Measurements from ENCODE around the gene FKBP15. TPM values are rescaled to one million over a fixed set of nuclear protein-coding genes. Genes with fewer than 3 reads are reported as not detected.
"Not testable (repeated sequence)": the region's sequence is repeated elsewhere in the genome, so short reads cannot be mapped to it uniquely, and the experiment has no call there.

Gene FKBP15
- total RNA-seq, 2 experiments from 2014 or later: 37.4 to 40.7 TPM

GRCh38 chr9:113143432-113144227 is 77.4 kb downstream of the FKBP15 start:
- DNase-seq (no peak), ATAC-seq (ENCODE audit: low read depth) (no peak)
- POLR2A ChIA-PET: no interaction called here
- H3K36me3 Mint-ChIP-seq: no peaks in the 10 kb centered on the region
- H3K4me3 Mint-ChIP-seq: no peak overlapping the region
- H3K9me3 Mint-ChIP-seq: peaks cover 4% of the 10 kb centered on the region
- no peak overlapping the region for H3K27ac Mint-ChIP-seq
- H3K27me3 Mint-ChIP-seq: peaks cover 33% of the 10 kb centered on the region
- no peaks in the 10 kb centered on the region for H3K4me1 Mint-ChIP-seq

GRCh38 chr9:113140896-113141295 is 80.2 kb downstream of the FKBP15 start:
- DNase-seq; H3K4me1 Mint-ChIP-seq; H3K27ac Mint-ChIP-seq; ATAC-seq (ENCODE audit: low read depth); H3K4me3 Mint-ChIP-seq; H3K9me3 Mint-ChIP-seq; H3K36me3 Mint-ChIP-seq; POLR2A ChIA-PET: not testable (repeated sequence)
- peaks cover 32% of the 10 kb centered on the region for H3K27me3 Mint-ChIP-seq

GRCh38 chr9:113139953-113140352 is 81.1 kb downstream of the FKBP15 start:
- Mint-ChIP-seq H3K27ac (no peak overlapping the region), H3K27me3 (peaks cover 23% of the 10 kb centered on the region), H3K36me3 (no peaks in the 10 kb centered on the region), H3K9me3 (peaks cover 4% of the 10 kb centered on the region), H3K4me3 (no peak overlapping the region), H3K4me1 (no peaks in the 10 kb centered on the region)
- DNase-seq (no peak), ATAC-seq (ENCODE audit: low read depth) (no peak)
- POLR2A ChIA-PET: no interaction called here

GRCh38 chr9:113139225-113139829 is 81.8 kb downstream of the FKBP15 start:
- ATAC-seq (ENCODE audit: low read depth): no peak
- POLR2A ChIA-PET: no interaction called here
- no peaks in the 10 kb centered on the region for H3K36me3 Mint-ChIP-seq
- peaks cover 20% of the 10 kb centered on the region for H3K27me3 Mint-ChIP-seq
- H3K4me1 Mint-ChIP-seq: no peaks in the 10 kb centered on the region
- H3K27ac Mint-ChIP-seq: no peak overlapping the region
- H3K4me3 Mint-ChIP-seq: no peak overlapping the region
- DNase-seq: no peak
- peaks cover 4% of the 10 kb centered on the region for H3K9me3 Mint-ChIP-seq

- H3K9me3 Mint-ChIP-seq: peaks cover 4% of the 10 kb centered on the region
- POLR2A ChIA-PET: no interaction called here
- DNase-seq (no peak), ATAC-seq (ENCODE audit: low read depth) (no peak)
- no peaks in the 10 kb centered on the region for H3K36me3 Mint-ChIP-seq
- H3K4me3 Mint-ChIP-seq: no peak overlapping the region
- H3K4me1 Mint-ChIP-seq: no peaks in the 10 kb centered on the region
- H3K27ac Mint-ChIP-seq: no peak overlapping the region
- H3K27me3 Mint-ChIP-seq: peaks cover 20% of the 10 kb centered on the region
Observed at GRCh38 chr9:113138760-113139159, 82.3 kb downstream of the FKBP15 start.

- no peaks in the 10 kb centered on the region for H3K4me1 Mint-ChIP-seq
- POLR2A ChIA-PET: no interaction called here
Observed at GRCh38 chr9:113137196-113138168, 83.6 kb downstream of the FKBP15 start.

GRCh38 chr9:113131689-113132151 is 89.4 kb downstream of the FKBP15 start:
- no peak overlapping the region for H3K4me3 Mint-ChIP-seq
- no peaks in the 10 kb centered on the region for H3K36me3 Mint-ChIP-seq
- ATAC-seq (ENCODE audit: low read depth) (no peak), DNase-seq (no peak)
- no peak overlapping the region for H3K27ac Mint-ChIP-seq
- peaks cover 1% of the 10 kb centered on the region for H3K9me3 Mint-ChIP-seq
- POLR2A ChIA-PET: no interaction called here
- H3K4me1 Mint-ChIP-seq: no peaks in the 10 kb centered on the region
- H3K27me3 Mint-ChIP-seq: peaks cover 21% of the 10 kb centered on the region

More at GRCh38 chr9:113137196-113138168, 83.6 kb downstream of the FKBP15 start:
- no peaks in the 10 kb centered on the region for H3K36me3 Mint-ChIP-seq
- H3K9me3 Mint-ChIP-seq: peaks cover 3% of the 10 kb centered on the region
- peaks cover 18% of the 10 kb centered on the region for H3K27me3 Mint-ChIP-seq
- DNase-seq: no peak
- no peak overlapping the region for H3K4me3 Mint-ChIP-seq
- H3K27ac Mint-ChIP-seq: no peak overlapping the region
- no peak for ATAC-seq (ENCODE audit: low read depth)

GRCh38 chr9:113129884-113130283 is 91.2 kb downstream of the FKBP15 start:
- Mint-ChIP-seq H3K27ac (no peak overlapping the region), H3K4me1 (peaks cover 5% of the 10 kb centered on the region), H3K9me3 (peaks cover 3% of the 10 kb centered on the region), H3K36me3 (no peaks in the 10 kb centered on the region), H3K27me3 (peaks cover 23% of the 10 kb centered on the region), H3K4me3 (no peak overlapping the region)
- DNase-seq (no peak), ATAC-seq (ENCODE audit: low read depth) (no peak)
- POLR2A ChIA-PET: no interaction called here

GRCh38 chr9:113129466-113129865 is 91.6 kb downstream of the FKBP15 start:
- DNase-seq (no peak), ATAC-seq (ENCODE audit: low read depth) (no peak)
- no peaks in the 10 kb centered on the region for H3K36me3 Mint-ChIP-seq
- H3K4me1 Mint-ChIP-seq: peaks cover 5% of the 10 kb centered on the region
- H3K27ac Mint-ChIP-seq: no peak overlapping the region
- POLR2A ChIA-PET: no interaction called here
- no peak overlapping the region for H3K4me3 Mint-ChIP-seq
- H3K27me3 Mint-ChIP-seq: peaks cover 23% of the 10 kb centered on the region
- H3K9me3 Mint-ChIP-seq: peaks cover 3% of the 10 kb centered on the region

- ATAC-seq (ENCODE audit: low read depth) (peak; percentile 22), DNase-seq (no peak)
- peaks cover 15% of the 10 kb centered on the region for H3K27me3 Mint-ChIP-seq
- H3K4me1 Mint-ChIP-seq: peaks cover 5% of the 10 kb centered on the region
- no peaks in the 10 kb centered on the region for H3K36me3 Mint-ChIP-seq
- no peak overlapping the region for H3K4me3 Mint-ChIP-seq
- POLR2A ChIA-PET: interaction anchor here (0.8 kb wide), 1 partner anchor 65 kb away, joined by 3 read pairs; no protein-coding TSS in a partner anchor
- H3K9me3 Mint-ChIP-seq: peaks cover 3% of the 10 kb centered on the region
- no peak overlapping the region for H3K27ac Mint-ChIP-seq
Observed at GRCh38 chr9:113125386-113126035, 95.6 kb downstream of the FKBP15 start.

GRCh38 chr9:113118829-113119228 is 102.2 kb downstream of the FKBP15 start:
- H3K4me3 Mint-ChIP-seq; H3K9me3 Mint-ChIP-seq; H3K36me3 Mint-ChIP-seq; POLR2A ChIA-PET; H3K27me3 Mint-ChIP-seq; H3K27ac Mint-ChIP-seq; ATAC-seq (ENCODE audit: low read depth); H3K4me1 Mint-ChIP-seq; DNase-seq: not testable (repeated sequence)

Data from activated naive CD8-positive, alpha-beta T cell treated with anti-CD3 and anti-CD28 coated beads, Interleukin-2, amount 10 ng/mL, durations not matched to agents 7 days and 5 days (primary cell).